ENCODE data around the gene ATL3. TPM values are rescaled to one million over a fixed set of nuclear protein-coding genes. Genes with fewer than 3 reads are reported as not detected.
A peak's percentile ranks its signal among the peaks of the same experiment; 100 is the strongest.

The ATL3 gene
- total RNA-seq, 3 donors from 2014 or later = 47.5 to 87.9 (median 61.5) TPM

- no peak for DNase-seq
- ATAC-seq = no peak
These were observed 9.7 kb upstream of the ATL3 start for GRCh38 chr11:63680834-63681320.

GRCh38 chr11:63673579-63673978 lies 2.4 kb upstream of the ATL3 start:
- no peak for TF ChIP-seq CTCF (IDR thresholded peaks at IDR 0.05)
- no peak for ATAC-seq
- no peak overlapping the region for H3K4me3 ChIP-seq
- DNase-seq = no peak
- intact Hi-C loops (cut with DNase I, micrococcal nuclease) = no loop called here
- H3K36me3 ChIP-seq (ENCODE audit: low read depth) = no peaks in the 10 kb centered on the region
- H3K4me1 ChIP-seq (ENCODE audit: low read depth) = peaks cover 16% of the 10 kb centered on the region
- no peaks in the 10 kb centered on the region for H3K9me3 ChIP-seq

More at GRCh38 chr11:63680834-63681320, 9.7 kb upstream of the ATL3 start:
- Histone ChIP-seq H3K9me3 (no peaks in the 10 kb centered on the region), H3K4me3 (no peak overlapping the region), H3K36me3 (ENCODE audit: low read depth) (no peaks in the 10 kb centered on the region), H3K4me1 (ENCODE audit: low read depth) (peaks cover 16% of the 10 kb centered on the region)
- no peak for TF ChIP-seq CTCF (IDR thresholded peaks at IDR 0.05)
- intact Hi-C loops (cut with DNase I, micrococcal nuclease) = no loop called here

- H3K9me3 ChIP-seq = no peaks in the 10 kb centered on the region
- H3K4me3 ChIP-seq = no peak overlapping the region
- no peaks in the 10 kb centered on the region for H3K36me3 ChIP-seq (ENCODE audit: low read depth)
- ATAC-seq (no peak), DNase-seq (no peak)
- no peak for TF ChIP-seq CTCF (IDR thresholded peaks at IDR 0.05)
- intact Hi-C loops (cut with DNase I, micrococcal nuclease) = no loop called here
- H3K4me1 ChIP-seq (ENCODE audit: low read depth) = peaks cover 21% of the 10 kb centered on the region
These were observed 1.9 kb upstream of the ATL3 start for GRCh38 chr11:63672936-63673539.

- intact Hi-C loops (cut with DNase I, micrococcal nuclease) = no loop called here
- Histone ChIP-seq H3K36me3 (ENCODE audit: low read depth) (no peaks in the 10 kb centered on the region), H3K9me3 (no peaks in the 10 kb centered on the region), H3K4me1 (ENCODE audit: low read depth) (peaks cover 28% of the 10 kb centered on the region), H3K4me3 (no peak overlapping the region)
- ATAC-seq (no peak), DNase-seq (no peak)
- no peak for TF ChIP-seq CTCF (IDR thresholded peaks at IDR 0.05)
These were observed 934 bp upstream of the ATL3 start for GRCh38 chr11:63672156-63672463.

- Histone ChIP-seq H3K4me1 (ENCODE audit: low read depth) (peaks cover 32% of the 10 kb centered on the region), H3K36me3 (ENCODE audit: low read depth) (no peaks in the 10 kb centered on the region), H3K4me3 (peak overlapping the region; percentile 84), H3K9me3 (no peaks in the 10 kb centered on the region)
- DNase-seq (peak; percentile 74 to 82 (median 79)), ATAC-seq (peak; percentile 79)
- intact Hi-C loops (cut with DNase I, micrococcal nuclease) = no loop called here
- TF ChIP-seq CTCF (IDR thresholded peaks at IDR 0.05) = peak; percentile 40
These were observed 499 bp downstream of the ATL3 start for GRCh38 chr11:63670433-63671321.
